GM18499 (cell line): ENCODE data around the gene C14orf132.

Source experiments
- ATAC-seq: cut with Tn5 transposase; IDR thresholded peaks from one replicate; pipeline ENCODE4 v1.9.1; 2021; ENCODE audit warnings: moderate number of reproducible peaks; ENCODE audit not compliant: insufficient read depth, unreplicated experiment

C14orf132 gene

GRCh38 chr14:96081767-96082400 lies 42.7 kb downstream of the C14orf132 start:
- no peak for ATAC-seq

- no peak for ATAC-seq
Observed at GRCh38 chr14:96082420-96083300, 43.5 kb downstream of the C14orf132 start.

DNA sequence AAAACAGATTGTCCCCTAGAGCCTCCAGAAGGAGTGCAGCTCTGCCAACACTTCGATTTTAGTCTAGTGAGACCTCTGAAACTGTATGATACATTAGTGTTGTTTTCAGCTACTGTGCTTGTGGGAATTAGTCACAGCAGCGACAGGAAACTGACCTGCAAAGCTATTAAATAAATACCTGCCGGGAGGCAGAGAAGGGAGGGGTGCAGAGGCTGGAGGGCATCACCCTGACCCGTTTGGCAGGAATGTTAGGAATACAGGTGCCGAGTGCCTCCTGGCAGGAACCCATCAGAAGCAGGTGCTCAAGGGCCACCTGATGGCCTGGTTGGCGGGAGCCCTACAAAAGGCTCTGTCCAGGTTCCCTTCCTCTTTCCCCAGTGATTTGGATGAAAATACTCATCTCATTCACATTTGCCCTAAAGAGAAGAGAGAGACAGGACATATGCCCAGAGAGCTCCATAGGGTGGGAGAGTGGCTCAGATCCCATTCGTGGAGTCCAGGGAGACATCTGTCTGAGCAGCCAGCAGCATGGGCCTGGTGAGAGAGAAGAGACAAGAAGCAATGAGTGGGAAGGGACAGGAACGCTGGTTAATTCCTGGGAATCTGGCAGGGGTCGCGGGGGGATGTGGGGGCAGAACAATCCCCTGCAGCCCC lies 44.6 kb downstream of the C14orf132 start:
- ATAC-seq, result no peak

DNA sequence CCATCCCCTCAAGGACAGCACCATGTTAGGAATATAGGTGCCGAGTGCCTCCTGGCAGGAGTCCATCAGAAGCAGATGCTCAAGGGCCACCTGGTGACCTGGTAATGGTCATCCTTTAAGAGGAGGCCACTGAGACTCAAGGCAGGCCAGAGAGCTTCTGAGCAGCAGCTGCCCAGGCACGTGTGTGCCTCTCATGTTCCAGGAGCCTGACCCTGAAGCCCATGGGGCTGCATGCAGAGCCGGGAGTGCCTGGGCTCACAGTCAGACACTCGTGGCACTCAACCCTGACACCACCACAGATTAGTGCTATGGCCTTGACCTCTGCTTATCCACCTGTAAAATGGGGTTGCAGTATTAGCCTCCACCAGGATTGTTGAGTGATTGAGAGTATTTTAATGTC lies 45.6 kb downstream of the C14orf132 start:
- ATAC-seq, result no peak

DNA sequence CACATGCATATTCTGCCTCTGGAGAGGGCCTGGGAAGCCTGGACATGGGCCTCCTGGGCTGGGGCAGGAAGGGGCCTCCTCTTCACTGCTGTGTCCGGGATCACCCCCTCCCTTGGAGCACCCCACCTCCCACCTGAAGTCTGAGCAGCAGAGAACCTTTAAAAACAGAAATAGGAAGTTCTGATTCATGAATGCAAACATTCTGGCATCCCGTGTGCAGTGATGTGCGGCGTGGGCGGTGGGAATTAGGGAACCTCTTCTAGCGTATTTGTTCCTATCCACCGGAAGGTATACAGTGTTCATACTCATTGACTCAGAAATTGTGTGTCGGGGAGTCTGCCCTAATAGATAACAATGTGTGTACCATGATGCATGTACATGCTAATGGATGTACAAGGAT lies 46.2 kb downstream of the C14orf132 start:
- no peak for ATAC-seq

GRCh38 chr14:96086032-96086431 lies 46.9 kb downstream of the C14orf132 start:
- ATAC-seq, result no peak

DNA sequence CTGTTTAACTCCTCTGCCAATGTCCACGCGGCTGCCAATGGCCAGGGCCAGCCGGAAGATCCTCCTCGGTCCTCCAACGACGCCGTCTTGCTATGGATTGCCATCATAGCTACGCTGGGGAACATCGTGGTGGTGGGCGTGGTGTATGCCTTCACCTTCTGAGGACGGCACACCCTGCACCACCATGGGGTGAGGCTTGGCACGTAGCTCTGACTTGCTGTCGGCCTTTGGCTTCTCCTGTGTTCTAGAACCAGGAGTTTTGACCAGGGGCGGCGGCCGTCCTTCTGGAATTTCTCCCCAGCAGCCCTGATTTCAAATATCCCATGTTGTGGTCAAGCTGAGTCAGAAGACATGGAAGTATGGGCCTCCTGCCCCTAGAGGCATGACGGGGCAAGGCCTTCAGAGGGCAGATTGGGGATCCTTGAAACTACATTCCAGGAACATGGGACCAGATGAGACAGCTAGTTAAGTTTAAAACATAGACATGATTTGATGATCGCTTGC lies 47.5 kb downstream of the C14orf132 start:
- ATAC-seq, result no peak

DNA sequence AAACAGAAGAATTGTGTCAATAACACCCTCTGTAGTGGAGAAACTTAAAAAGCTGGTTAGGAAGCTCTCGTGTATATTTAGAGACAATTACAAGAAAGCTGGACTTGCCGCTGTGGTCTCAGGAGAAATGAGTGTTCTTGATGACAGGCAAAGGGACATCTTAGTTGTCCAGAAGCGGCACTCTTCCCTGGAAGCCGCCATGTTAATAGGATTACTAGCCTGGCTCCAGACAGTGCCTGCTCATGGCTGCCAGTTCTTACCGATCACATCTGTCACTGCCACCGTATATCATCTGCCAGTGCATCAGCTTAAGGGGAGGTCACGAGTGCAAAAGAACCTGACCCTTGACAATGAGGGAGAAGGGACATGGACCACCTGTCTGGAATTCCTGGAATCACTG lies 48.9 kb downstream of the C14orf132 start:
- ATAC-seq, result no peak

- no peak for ATAC-seq
Observed at GRCh38 chr14:96088481-96088880, 49.3 kb downstream of the C14orf132 start.

DNA sequence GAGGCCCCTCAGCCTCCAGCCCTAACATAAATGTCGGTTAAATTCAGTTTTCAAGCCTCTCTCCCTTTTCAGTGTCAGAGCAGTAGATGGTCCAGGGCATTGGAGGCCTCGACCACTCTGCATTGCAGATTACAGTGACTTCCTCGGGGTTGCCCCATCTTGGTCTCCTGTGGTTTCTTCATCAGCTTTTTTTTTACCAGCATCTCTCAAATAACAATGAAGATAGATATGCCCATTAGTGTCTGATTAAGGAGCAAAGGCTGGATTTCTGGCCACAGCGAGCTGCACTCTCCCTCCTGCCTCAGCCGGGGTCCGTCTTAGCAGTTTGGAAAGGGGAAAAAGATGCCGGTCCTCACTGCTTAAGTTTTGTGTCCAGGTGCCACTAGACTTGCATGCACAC lies 49.7 kb downstream of the C14orf132 start:
- no peak for ATAC-seq

GRCh38 chr14:96089401-96089800 lies 50.2 kb downstream of the C14orf132 start:
- ATAC-seq, result no peak

GRCh38 chr14:96090441-96091148 lies 51.4 kb downstream of the C14orf132 start:
- ATAC-seq, result no peak

DNA sequence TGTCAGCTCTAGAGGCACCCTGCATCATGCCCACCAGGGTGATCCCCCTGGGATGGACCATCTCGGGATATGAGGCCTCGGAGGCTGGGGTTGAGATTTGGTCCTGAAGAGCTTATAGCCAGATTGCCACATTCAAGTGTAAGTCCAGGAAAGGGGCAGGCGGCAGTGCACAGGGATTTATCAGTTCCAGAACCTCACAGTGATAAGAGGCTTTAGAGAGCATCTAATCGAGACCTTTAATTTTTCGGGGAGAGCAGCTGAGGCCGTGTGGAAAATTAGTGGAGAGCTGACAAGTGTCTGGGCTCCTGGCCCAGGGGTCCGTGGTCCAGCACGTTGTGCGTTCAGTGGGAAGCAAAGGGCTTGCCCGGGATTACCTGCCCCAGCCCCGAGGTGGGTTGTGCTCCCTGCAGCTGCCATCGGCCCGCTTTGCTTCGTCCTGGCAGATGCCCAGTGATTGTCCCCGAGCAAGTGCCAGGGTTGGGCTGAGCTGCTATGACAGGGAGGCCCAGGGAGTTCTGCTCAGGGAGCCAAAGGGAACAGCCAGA lies 52.1 kb downstream of the C14orf132 start:
- no peak for ATAC-seq

DNA sequence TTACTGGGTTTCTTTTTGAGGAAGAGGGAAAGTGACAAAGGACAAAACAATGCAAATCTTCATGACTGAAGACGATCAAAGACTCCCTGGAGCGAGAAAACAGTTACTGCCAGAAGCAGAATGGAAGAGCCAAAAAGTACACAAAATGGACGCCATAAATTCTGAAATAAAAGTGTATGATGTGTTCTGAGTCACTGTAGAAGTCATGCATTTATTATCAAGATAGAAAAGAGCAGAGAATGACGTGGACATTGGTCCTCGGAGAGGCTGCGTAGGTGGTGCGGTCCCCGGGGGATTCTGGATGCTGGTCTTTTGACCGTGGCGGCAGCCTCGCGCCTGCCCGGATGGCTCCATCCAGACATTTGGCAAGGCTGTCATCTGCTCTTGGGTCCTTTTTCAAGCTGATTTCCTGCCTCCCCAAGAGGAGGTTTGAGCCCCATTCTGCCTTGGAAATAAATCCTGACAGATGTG lies 52.8 kb downstream of the C14orf132 start:
- ATAC-seq, result no peak

DNA sequence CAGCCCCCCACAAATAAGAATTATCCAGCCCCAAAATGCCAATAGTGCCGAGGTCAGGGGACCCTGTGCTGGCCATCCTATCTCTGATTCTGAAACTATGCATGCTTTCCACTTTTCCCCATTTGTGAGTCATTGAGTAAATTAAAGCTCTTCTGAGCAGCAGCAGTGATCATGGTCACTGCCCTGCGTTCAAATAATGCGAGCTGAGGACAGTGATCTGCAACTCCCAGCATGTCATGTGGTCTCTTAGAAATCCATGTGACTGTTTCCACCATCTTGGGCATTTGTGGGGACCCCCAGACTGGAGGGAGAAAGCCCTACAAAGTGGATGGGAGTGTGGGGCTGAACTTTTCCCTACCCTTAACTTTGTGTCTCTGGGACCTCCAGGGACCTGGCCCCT lies 53.8 kb downstream of the C14orf132 start:
- no peak for ATAC-seq

GRCh38 chr14:96094211-96094610 lies 55.0 kb downstream of the C14orf132 start:
- no peak for ATAC-seq

DNA sequence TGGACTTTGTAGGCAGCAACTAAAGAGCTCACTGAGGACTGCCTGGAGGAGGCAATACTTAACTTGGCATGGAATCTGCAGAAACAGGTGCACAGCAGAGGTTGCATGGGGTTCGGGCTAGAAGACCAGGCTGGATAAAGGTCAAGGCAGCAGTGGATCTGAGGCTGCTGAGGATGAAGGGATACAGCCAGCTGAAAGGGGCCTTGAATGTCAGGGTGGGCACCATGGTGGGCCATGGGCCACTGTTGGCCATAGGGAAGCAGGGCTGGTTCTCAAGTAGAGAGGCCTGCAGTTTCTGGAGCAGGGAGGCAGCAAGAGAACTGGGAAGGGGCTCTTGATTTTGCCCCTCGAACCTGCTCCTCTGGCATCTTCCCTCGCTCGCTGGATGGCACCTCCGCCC lies 55.5 kb downstream of the C14orf132 start:
- no peak for ATAC-seq

- no peak for ATAC-seq
Observed at GRCh38 chr14:96095058-96095457, 55.9 kb downstream of the C14orf132 start.

- ATAC-seq, result no peak
Observed at GRCh38 chr14:96095581-96096476, 56.7 kb downstream of the C14orf132 start.
